Keratinocyte (primary cell): ENCODE measurements around the gene HADHB. TPM values are rescaled to one million over a fixed set of nuclear protein-coding genes. Genes with fewer than 3 reads are reported as not detected.
"Not testable (repeated sequence)": the region's sequence is repeated elsewhere in the genome, so short reads cannot be mapped to it uniquely, and the experiment has no call there.

Source experiments
- DNase-seq: peaks from one replicate; pipeline ENCODE4 v3.0.0-alpha.2; 2011; ENCODE audit warnings: low read depth, missing footprints, low spot score
- FAIRE-seq: peaks from 2 replicates; lab custom pipeline; 2011; peaks lifted over from hg19 to GRCh38; lab: Jason Lieb, UNC
- H2AFZ ChIP-seq: 2 replicates; pipeline ENCODE4 v1.6.0; 2012; ENCODE audit warnings: low read length, control low read depth, inconsistent platforms; ENCODE audit not compliant: control insufficient read depth
- H3K27ac ChIP-seq: 2 replicates; pipeline ENCODE4 v1.5.1; 2011; ENCODE audit warnings: low read length; ENCODE audit not compliant: control insufficient read depth, insufficient read depth
- H3K27me3 ChIP-seq: 3 replicates; pipeline ENCODE4 v1.6.0; 2011; ENCODE audit warnings: low read length; ENCODE audit not compliant: control insufficient read depth, insufficient read depth; ENCODE audit errors: extremely low read depth
- H3K36me3 ChIP-seq, 2 experiments: 2 replicates in 1 of 2; 3 replicates in 1 of 2; pipeline ENCODE4 v1.5.1; 2011; ENCODE audit warnings: low read length in 2 of 2, mild to moderate bottlenecking in 1 of 2; ENCODE audit not compliant: control insufficient read depth in 2 of 2, insufficient read depth in 2 of 2; ENCODE audit errors: extremely low read depth in 1 of 2
- H3K4me1 ChIP-seq: 3 replicates; pipeline ENCODE4 v1.5.1; 2011; ENCODE audit warnings: low read length; ENCODE audit not compliant: control insufficient read depth, insufficient read depth; ENCODE audit errors: extremely low read depth
- H3K4me2 ChIP-seq: 3 replicates; pipeline ENCODE4 v1.6.0; 2011; ENCODE audit warnings: low read depth, low read length; ENCODE audit not compliant: control insufficient read depth, insufficient read depth; ENCODE audit errors: extremely low read depth
- H3K4me3 ChIP-seq, 3 experiments: fragments of 200-600 bp in 1 of 3; sonication (generic) in 1 of 3; 2 replicates in 2 of 3; 3 replicates in 1 of 3; pipeline ENCODE4 v1.5.1; 2011 to 2016; ENCODE audit warnings: low read length in 3 of 3, mild to moderate bottlenecking in 3 of 3, control low read depth in 2 of 3, inconsistent platforms in 1 of 3, low read depth in 1 of 3, mixed read lengths in 1 of 3, mixed run types in 1 of 3, moderate library complexity in 1 of 3; ENCODE audit not compliant: control insufficient read depth in 2 of 3, insufficient read depth in 2 of 3; ENCODE audit errors: extremely low read depth in 1 of 3
- H3K79me2 ChIP-seq: 2 replicates; pipeline ENCODE4 v1.6.0; 2012; ENCODE audit warnings: low read length; ENCODE audit not compliant: control insufficient read depth, insufficient read depth
- H3K9ac ChIP-seq: 3 replicates; pipeline ENCODE4 v1.6.0; 2011; ENCODE audit warnings: low read length; ENCODE audit not compliant: control insufficient read depth, insufficient read depth; ENCODE audit errors: extremely low read depth
- H3K9me1 ChIP-seq: 3 replicates; pipeline ENCODE4 v1.6.0; 2011; ENCODE audit warnings: low read length; ENCODE audit not compliant: control insufficient read depth, insufficient read depth; ENCODE audit errors: extremely low read depth
- H3K9me3 ChIP-seq: 2 replicates; pipeline ENCODE4 v1.5.1; 2012; ENCODE audit warnings: low read depth, low read length; ENCODE audit not compliant: control insufficient read depth
- H4K20me1 ChIP-seq: 3 replicates; pipeline ENCODE4 v1.6.0; 2011; ENCODE audit warnings: low read length; ENCODE audit not compliant: control insufficient read depth, insufficient read depth; ENCODE audit errors: extremely low read depth
- CTCF ChIP-seq, 3 experiments: IDR thresholded peaks in 1 of 3; conservative IDR thresholded peaks in 1 of 3; optimal IDR thresholded peaks in 1 of 3; 2 replicates in 2 of 3; 3 replicates in 1 of 3; pipeline versions ENCODE3 to v1.5.1; 2011; ENCODE audit warnings: low read length in 3 of 3, mild to moderate bottlenecking in 3 of 3, moderate library complexity in 2 of 3, control low read depth in 1 of 3, inconsistent platforms in 1 of 3; ENCODE audit not compliant: insufficient read depth in 2 of 3; ENCODE audit errors: extremely low read depth in 1 of 3
- EZH2 ChIP-seq: IDR thresholded peaks from one replicate; pipeline ENCODE4 v1.6.1; 2012; ENCODE audit warnings: inconsistent platforms, mild to moderate bottlenecking, low read length, moderate library complexity
- dilution Hi-C: fragments of 300-500 bp; cut with MboI; formaldehyde crosslinking; loops from one replicate; pipeline ENCODE4 v1.7.0; 2020; ENCODE audit warnings: low sequenced_read_pairs; ENCODE audit not compliant: extremely low pct_ligation_motif_present
- polyA plus RNA-seq, 5 experiments: library from polyadenylated mRNA; depleted of rRNA in 3 of 5; stranded (reverse) in 3 of 5; stranded (forward) in 1 of 5; unstranded in 1 of 5; fragments of >200 nt; gene quantifications; 1 replicate in 1 of 5; 2 replicates in 3 of 5; 3 replicates in 1 of 5; pipeline versions ENCODE4 v1.2.1 to v1.2.3, GENCODE V29; 2011 to 2012; ENCODE audit warnings: missing spikeins in 2 of 5, low read depth in 1 of 5, low replicate concordance in 1 of 5

The HADHB gene
- polyA plus RNA-seq, 1 donor (not counting 4 experiments of a cell fraction or from before 2014, with no cell fraction given), result 109 TPM

GRCh38 chr2:26300234-26300925 is 55.6 kb downstream of the HADHB start:
- dilution Hi-C loops, result no loop called here
- H4K20me1 ChIP-seq, result no peaks in the 10 kb centered on the region
- peak overlapping the region; percentile 87 for H3K27ac ChIP-seq
- H3K9me3 ChIP-seq, result no peaks in the 10 kb centered on the region
- DNase-seq, result no peak
- H3K4me1 ChIP-seq, result peaks cover 50% of the 10 kb centered on the region
- peak; percentile 88 for FAIRE-seq
- no peaks in the 10 kb centered on the region for H3K27me3 ChIP-seq
- H3K4me3 ChIP-seq, result peak overlapping the region in 2 of 3 experiments; percentile 55 to 79
- H2AFZ ChIP-seq, result peak overlapping the region; percentile 91
- H3K79me2 ChIP-seq, result no peaks in the 10 kb centered on the region
- H3K9ac ChIP-seq, result peak overlapping the region; percentile 88
- H3K9me1 ChIP-seq, result no peaks in the 10 kb centered on the region
- H3K4me2 ChIP-seq, result peak overlapping the region; percentile 100
- TF ChIP-seq CTCF (optimal IDR thresholded peaks at IDR 0.05 in 1 of 3, IDR thresholded peaks at IDR 0.05 in 1 of 3, conservative IDR thresholded peaks at IDR 0.05 in 1 of 3; ENCODE audit: extremely low read depth in 1 of 3, insufficient read depth in 2 of 3, low read length in 3 of 3) (no peak), EZH2 (no peak)
- H3K36me3 ChIP-seq, result no peaks in the 10 kb centered on the region

- FAIRE-seq (peak; percentile 90), DNase-seq (no peak)
- TF ChIP-seq EZH2, result no peak
- no peak for TF ChIP-seq CTCF (optimal IDR thresholded peaks at IDR 0.05 in 1 of 3, IDR thresholded peaks at IDR 0.05 in 1 of 3, conservative IDR thresholded peaks at IDR 0.05 in 1 of 3; ENCODE audit: extremely low read depth in 1 of 3, insufficient read depth in 2 of 3, low read length in 3 of 3)
- no peaks in the 10 kb centered on the region for H3K27me3 ChIP-seq
- peak overlapping the region; percentile 83 for H2AFZ ChIP-seq
- dilution Hi-C loops, result no loop called here
- peaks cover 59% of the 10 kb centered on the region for H3K4me1 ChIP-seq
- H3K36me3 ChIP-seq, result no peaks in the 10 kb centered on the region
- H3K4me2 ChIP-seq, result peak overlapping the region; percentile 77
- peak overlapping the region; percentile 60 for H3K27ac ChIP-seq
- H3K79me2 ChIP-seq, result no peaks in the 10 kb centered on the region
- no peaks in the 10 kb centered on the region for H3K9me1 ChIP-seq
- H3K4me3 ChIP-seq, result no peak overlapping the region
- H4K20me1 ChIP-seq, result no peaks in the 10 kb centered on the region
- no peaks in the 10 kb centered on the region for H3K9me3 ChIP-seq
- H3K9ac ChIP-seq, result peak overlapping the region; percentile 31
Observed at GRCh38 chr2:26302846-26303245, 58.1 kb downstream of the HADHB start.

GRCh38 chr2:26305094-26305493 is 60.4 kb downstream of the HADHB start:
- dilution Hi-C loops, H3K9me3 ChIP-seq, FAIRE-seq, H3K36me3 ChIP-seq, H4K20me1 ChIP-seq, H3K27me3 ChIP-seq, H3K9me1 ChIP-seq, DNase-seq, H3K79me2 ChIP-seq: not testable (repeated sequence)
- Histone ChIP-seq H3K4me2 (peak overlapping the region; percentile 86), H2AFZ (peak overlapping the region; percentile 76), H3K9ac (peak overlapping the region; percentile 38), H3K4me3 (peak overlapping the region in 2 of 3 experiments; percentile 38 to 45), H3K4me1 (peaks cover 40% of the 10 kb centered on the region), H3K27ac (peak overlapping the region; percentile 54)
